ENCODE results near the gene CCDC9B.
A peak's percentile ranks its signal among the peaks of the same experiment; 100 is the strongest.

The CCDC9B gene

GRCh38 chr15:40340740-40341400 lies at the start of gene CCDC9B:
Gene CCDC9B, minus strand, starts transcription at chr15:40340939. Its CDS starts 120 bp downstream, at chr15:40340819.
- Histone ChIP-seq H3K36me3 (ENCODE audit: control insufficient read depth in 5 of 5, insufficient read depth in 5 of 5, low read length in 5 of 5) (no peaks in the 10 kb centered on the region), H3K27ac (ENCODE audit: low read depth, low read length) (peak within 1 kb of the TSS; percentile 94), H3K9me3 (ENCODE audit: control insufficient read depth in 5 of 5, low read length in 5 of 5) (no peaks in the 10 kb centered on the region), H3K27me3 (ENCODE audit: control insufficient read depth in 5 of 5, insufficient read depth in 4 of 5, low read length in 5 of 5) (no peaks in the 10 kb centered on the region), H3K4me3 (ENCODE audit: low read depth in 1 of 5, low read length in 5 of 5) (peak within 1 kb of the TSS in 4 of 5 donors; percentile 32 to 58 (median 50)), H3K9ac (ENCODE audit: low read length in 5 of 5) (peak within 1 kb of the TSS in 4 of 5 donors; percentile 68 to 81 (median 72)), H3K4me1 (ENCODE audit: control insufficient read depth in 5 of 5, insufficient read depth in 5 of 5, low read length in 5 of 5) (peaks cover 12 to 73% (median 62%) of the 10 kb centered on the region in 5 donors)

- H3K4me1 ChIP-seq (ENCODE audit: control insufficient read depth in 5 of 5, insufficient read depth in 5 of 5, low read length in 5 of 5), result peaks cover 0 to 21% (median 11%) of the 10 kb centered on the region in 5 donors
- H3K9ac ChIP-seq (ENCODE audit: low read length in 5 of 5), result no peak overlapping the region
- peaks cover 16 to 35% (median 26%) of the 10 kb centered on the region in 5 donors for H3K36me3 ChIP-seq (ENCODE audit: control insufficient read depth in 5 of 5, insufficient read depth in 5 of 5, low read length in 5 of 5)
- no peaks in the 10 kb centered on the region for H3K27me3 ChIP-seq (ENCODE audit: control insufficient read depth in 5 of 5, insufficient read depth in 4 of 5, low read length in 5 of 5)
- no peaks in the 10 kb centered on the region for H3K9me3 ChIP-seq (ENCODE audit: control insufficient read depth in 5 of 5, low read length in 5 of 5)
- H3K4me3 ChIP-seq (ENCODE audit: low read depth in 1 of 5, low read length in 5 of 5), result no peak overlapping the region
- H3K27ac ChIP-seq (ENCODE audit: low read depth, low read length), result peak overlapping the region; percentile 78
Observed at GRCh38 chr15:40389824-40390595, 49.3 kb upstream of the CCDC9B start.

GRCh38 chr15:40388941-40389823 lies 48.4 kb upstream of the CCDC9B start:
- H3K36me3 ChIP-seq (ENCODE audit: control insufficient read depth in 5 of 5, insufficient read depth in 5 of 5, low read length in 5 of 5), result peaks cover 16 to 35% (median 26%) of the 10 kb centered on the region in 5 donors

GRCh38 chr15:40386480-40386879 lies 45.7 kb upstream of the CCDC9B start:
- no peaks in the 10 kb centered on the region for H3K9me3 ChIP-seq (ENCODE audit: control insufficient read depth in 5 of 5, low read length in 5 of 5)
- no peak overlapping the region for H3K27ac ChIP-seq (ENCODE audit: low read depth, low read length)
- no peak overlapping the region for H3K4me3 ChIP-seq (ENCODE audit: low read depth in 1 of 5, low read length in 5 of 5)
- no peaks in the 10 kb centered on the region for H3K27me3 ChIP-seq (ENCODE audit: control insufficient read depth in 5 of 5, insufficient read depth in 4 of 5, low read length in 5 of 5)
- H3K9ac ChIP-seq (ENCODE audit: low read length in 5 of 5), result no peak overlapping the region
- H3K4me1 ChIP-seq (ENCODE audit: control insufficient read depth in 5 of 5, insufficient read depth in 5 of 5, low read length in 5 of 5), result peaks cover 3 to 35% (median 27%) of the 10 kb centered on the region in 5 donors
- peaks cover 5 to 22% (median 13%) of the 10 kb centered on the region in 5 donors for H3K36me3 ChIP-seq (ENCODE audit: control insufficient read depth in 5 of 5, insufficient read depth in 5 of 5, low read length in 5 of 5)

More at GRCh38 chr15:40388941-40389823, 48.4 kb upstream of the CCDC9B start:
- H3K27ac ChIP-seq (ENCODE audit: low read depth, low read length), result peak overlapping the region; percentile 78
- no peaks in the 10 kb centered on the region for H3K27me3 ChIP-seq (ENCODE audit: control insufficient read depth in 5 of 5, insufficient read depth in 4 of 5, low read length in 5 of 5)
- no peaks in the 10 kb centered on the region for H3K9me3 ChIP-seq (ENCODE audit: control insufficient read depth in 5 of 5, low read length in 5 of 5)
- H3K4me1 ChIP-seq (ENCODE audit: control insufficient read depth in 5 of 5, insufficient read depth in 5 of 5, low read length in 5 of 5), result peaks cover 0 to 21% (median 11%) of the 10 kb centered on the region in 5 donors
- peak overlapping the region in 1 of 5 donors; percentile 40 for H3K9ac ChIP-seq (ENCODE audit: low read length in 5 of 5)
- H3K4me3 ChIP-seq (ENCODE audit: low read depth in 1 of 5, low read length in 5 of 5), result no peak overlapping the region

- peaks cover 5 to 13% (median 9%) of the 10 kb centered on the region in 5 donors for H3K36me3 ChIP-seq (ENCODE audit: control insufficient read depth in 5 of 5, insufficient read depth in 5 of 5, low read length in 5 of 5)
- peak within 1 kb of the TSS in 4 of 5 donors; percentile 82 to 94 (median 85) for H3K9ac ChIP-seq (ENCODE audit: low read length in 5 of 5)
- H3K9me3 ChIP-seq (ENCODE audit: control insufficient read depth in 5 of 5, low read length in 5 of 5), result no peaks in the 10 kb centered on the region
- no peak within 1 kb of the TSS for H3K27ac ChIP-seq (ENCODE audit: low read depth, low read length)
- peaks cover 6 to 29% (median 24%) of the 10 kb centered on the region in 5 donors for H3K4me1 ChIP-seq (ENCODE audit: control insufficient read depth in 5 of 5, insufficient read depth in 5 of 5, low read length in 5 of 5)
- no peaks in the 10 kb centered on the region for H3K27me3 ChIP-seq (ENCODE audit: control insufficient read depth in 5 of 5, insufficient read depth in 4 of 5, low read length in 5 of 5)
- peak within 1 kb of the TSS; percentile 76 to 94 (median 88) for H3K4me3 ChIP-seq (ENCODE audit: low read depth in 1 of 5, low read length in 5 of 5)
Observed at GRCh38 chr15:40382580-40383456, 42.1 kb upstream of the CCDC9B start, which contains the start of gene KNSTRN. Gene KNSTRN, plus strand, starts transcription at chr15:40382721. Its CDS starts 115 bp downstream, at chr15:40382836.

- no peak overlapping the region for H3K9ac ChIP-seq (ENCODE audit: low read length in 5 of 5)
- H3K9me3 ChIP-seq (ENCODE audit: control insufficient read depth in 5 of 5, low read length in 5 of 5), result no peaks in the 10 kb centered on the region
- H3K4me3 ChIP-seq (ENCODE audit: low read depth in 1 of 5, low read length in 5 of 5), result peak overlapping the region in 4 of 5 donors; percentile 88 to 94 (median 88)
- H3K4me1 ChIP-seq (ENCODE audit: control insufficient read depth in 5 of 5, insufficient read depth in 5 of 5, low read length in 5 of 5), result peaks cover 6 to 29% (median 24%) of the 10 kb centered on the region in 5 donors
- no peak overlapping the region for H3K27ac ChIP-seq (ENCODE audit: low read depth, low read length)
- peaks cover 3 to 7% (median 6%) of the 10 kb centered on the region in 5 donors for H3K36me3 ChIP-seq (ENCODE audit: control insufficient read depth in 5 of 5, insufficient read depth in 5 of 5, low read length in 5 of 5)
- no peaks in the 10 kb centered on the region for H3K27me3 ChIP-seq (ENCODE audit: control insufficient read depth in 5 of 5, insufficient read depth in 4 of 5, low read length in 5 of 5)
Observed at GRCh38 chr15:40381818-40382529, 41.2 kb upstream of the CCDC9B start.

GRCh38 chr15:40380636-40381035 lies 39.9 kb upstream of the CCDC9B start:
- Histone ChIP-seq H3K27ac (ENCODE audit: low read depth, low read length) (peak overlapping the region; percentile 50), H3K27me3 (ENCODE audit: control insufficient read depth in 5 of 5, insufficient read depth in 4 of 5, low read length in 5 of 5) (no peaks in the 10 kb centered on the region)

GRCh38 chr15:40379853-40380252 lies 39.1 kb upstream of the CCDC9B start:
- peaks cover 6 to 29% (median 24%) of the 10 kb centered on the region in 5 donors for H3K4me1 ChIP-seq (ENCODE audit: control insufficient read depth in 5 of 5, insufficient read depth in 5 of 5, low read length in 5 of 5)
- H3K9me3 ChIP-seq (ENCODE audit: control insufficient read depth in 5 of 5, low read length in 5 of 5), result no peaks in the 10 kb centered on the region
- H3K36me3 ChIP-seq (ENCODE audit: control insufficient read depth in 5 of 5, insufficient read depth in 5 of 5, low read length in 5 of 5), result no peaks in the 10 kb centered on the region
- H3K27ac ChIP-seq (ENCODE audit: low read depth, low read length), result peak overlapping the region; percentile 50
- H3K9ac ChIP-seq (ENCODE audit: low read length in 5 of 5), result no peak overlapping the region
- H3K27me3 ChIP-seq (ENCODE audit: control insufficient read depth in 5 of 5, insufficient read depth in 4 of 5, low read length in 5 of 5), result no peaks in the 10 kb centered on the region
- no peak overlapping the region for H3K4me3 ChIP-seq (ENCODE audit: low read depth in 1 of 5, low read length in 5 of 5)

More at GRCh38 chr15:40380636-40381035, 39.9 kb upstream of the CCDC9B start:
- Histone ChIP-seq H3K4me1 (ENCODE audit: control insufficient read depth in 5 of 5, insufficient read depth in 5 of 5, low read length in 5 of 5) (peaks cover 6 to 29% (median 24%) of the 10 kb centered on the region in 5 donors), H3K36me3 (ENCODE audit: control insufficient read depth in 5 of 5, insufficient read depth in 5 of 5, low read length in 5 of 5) (no peaks in the 10 kb centered on the region), H3K9ac (ENCODE audit: low read length in 5 of 5) (no peak overlapping the region), H3K4me3 (ENCODE audit: low read depth in 1 of 5, low read length in 5 of 5) (no peak overlapping the region), H3K9me3 (ENCODE audit: control insufficient read depth in 5 of 5, low read length in 5 of 5) (no peaks in the 10 kb centered on the region)

All from subcutaneous abdominal adipose tissue (tissue), 5 donors.